ENCODE data around the gene USP44.

GRCh38 chr12:95513599-95513998 lies 37.7 kb downstream of the USP44 start:
- no peak for TF ChIP-seq CTCF (IDR thresholded peaks at IDR 0.05)
- no peak for TF ChIP-seq POLR2A (IDR thresholded peaks at IDR 0.05)
- TF ChIP-seq POLR2AphosphoS5 (IDR thresholded peaks at IDR 0.05), result no peak
- TF ChIP-seq EP300 (IDR thresholded peaks at IDR 0.05), result no peak
